ENCODE data around the gene TECPR2. TPM values are rescaled to one million over a fixed set of nuclear protein-coding genes. Genes with fewer than 3 reads are reported as not detected.

The TECPR2 gene
- polyA plus RNA-seq, 1 donor (not counting 4 experiments of a cell fraction or from before 2014, with no cell fraction given) = 8.3 TPM

- Histone ChIP-seq H3K9me1 (ENCODE audit: control insufficient read depth, extremely low read depth, insufficient read depth, low read length) (no peaks in the 10 kb centered on the region), H3K27ac (ENCODE audit: control insufficient read depth, insufficient read depth, low read length) (no peak overlapping the region), H3K9me3 (ENCODE audit: control insufficient read depth, low read depth, low read length) (no peaks in the 10 kb centered on the region), H3K9ac (ENCODE audit: control insufficient read depth, extremely low read depth, insufficient read depth, low read length) (no peak overlapping the region), H3K4me1 (ENCODE audit: control insufficient read depth, extremely low read depth, insufficient read depth, low read length) (no peaks in the 10 kb centered on the region), H3K79me2 (ENCODE audit: control insufficient read depth, insufficient read depth, low read length) (no peaks in the 10 kb centered on the region), H4K20me1 (ENCODE audit: control insufficient read depth, extremely low read depth, insufficient read depth, low read length) (no peaks in the 10 kb centered on the region), H2AFZ (ENCODE audit: control insufficient read depth, low read length) (no peak overlapping the region), H3K4me3 (ENCODE audit: control insufficient read depth in 2 of 3, extremely low read depth in 1 of 3, insufficient read depth in 2 of 3, low read depth in 1 of 3, low read length in 3 of 3) (no peak overlapping the region), H3K4me2 (ENCODE audit: control insufficient read depth, extremely low read depth, insufficient read depth, low read depth, low read length) (no peak overlapping the region), H3K27me3 (ENCODE audit: control insufficient read depth, extremely low read depth, insufficient read depth, low read length) (no peaks in the 10 kb centered on the region), H3K36me3 (ENCODE audit: control insufficient read depth in 2 of 2, extremely low read depth in 1 of 2, insufficient read depth in 2 of 2, low read length in 2 of 2) (peaks cover 17 to 20% of the 10 kb centered on the region in 2 experiments)
- dilution Hi-C loops (cut with MboI; ENCODE audit: extremely low pct_ligation_motif_present, low sequenced_read_pairs) = no loop called here
- DNase-seq (ENCODE audit: low read depth, low spot score) (no peak), FAIRE-seq (no peak)
- no peak for TF ChIP-seq EZH2 (IDR thresholded peaks at IDR 0.05; ENCODE audit: low read length)
- TF ChIP-seq, protein P1, sequence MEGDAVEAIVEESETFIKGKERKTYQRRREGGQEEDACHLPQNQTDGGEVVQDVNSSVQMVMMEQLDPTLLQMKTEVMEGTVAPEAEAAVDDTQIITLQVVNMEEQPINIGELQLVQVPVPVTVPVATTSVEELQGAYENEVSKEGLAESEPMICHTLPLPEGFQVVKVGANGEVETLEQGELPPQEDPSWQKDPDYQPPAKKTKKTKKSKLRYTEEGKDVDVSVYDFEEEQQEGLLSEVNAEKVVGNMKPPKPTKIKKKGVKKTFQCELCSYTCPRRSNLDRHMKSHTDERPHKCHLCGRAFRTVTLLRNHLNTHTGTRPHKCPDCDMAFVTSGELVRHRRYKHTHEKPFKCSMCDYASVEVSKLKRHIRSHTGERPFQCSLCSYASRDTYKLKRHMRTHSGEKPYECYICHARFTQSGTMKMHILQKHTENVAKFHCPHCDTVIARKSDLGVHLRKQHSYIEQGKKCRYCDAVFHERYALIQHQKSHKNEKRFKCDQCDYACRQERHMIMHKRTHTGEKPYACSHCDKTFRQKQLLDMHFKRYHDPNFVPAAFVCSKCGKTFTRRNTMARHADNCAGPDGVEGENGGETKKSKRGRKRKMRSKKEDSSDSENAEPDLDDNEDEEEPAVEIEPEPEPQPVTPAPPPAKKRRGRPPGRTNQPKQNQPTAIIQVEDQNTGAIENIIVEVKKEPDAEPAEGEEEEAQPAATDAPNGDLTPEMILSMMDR (optimal IDR thresholded peaks at IDR 0.05 in 1 of 3, IDR thresholded peaks at IDR 0.05 in 1 of 3, conservative IDR thresholded peaks at IDR 0.05 in 1 of 3; ENCODE audit: extremely low read depth in 1 of 3, insufficient read depth in 2 of 3, low read length in 3 of 3) = no peak
Measured at GRCh38 chr14:102344084-102344483, 18.7 kb upstream of the TECPR2 start.

DNA sequence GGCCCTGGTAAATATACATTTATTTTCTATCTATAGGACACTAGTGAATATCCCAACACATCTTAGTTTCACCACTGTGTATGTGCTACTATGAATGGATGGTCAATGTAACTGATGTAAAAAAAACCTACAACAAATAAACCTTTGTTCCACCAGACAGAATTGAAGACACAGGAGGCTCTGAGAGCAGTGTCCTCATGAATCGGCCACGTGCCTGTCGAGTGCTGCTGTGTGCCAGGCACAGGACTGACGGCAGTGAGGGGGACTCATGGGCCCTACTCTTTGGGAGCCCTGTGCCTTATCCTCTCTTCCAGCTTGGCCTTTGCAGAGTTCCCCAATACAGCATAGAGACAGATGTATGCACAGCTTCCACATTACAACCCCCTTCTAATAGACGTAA lies 18.3 kb upstream of the TECPR2 start:
- Histone ChIP-seq H3K27ac (ENCODE audit: control insufficient read depth, insufficient read depth, low read length) (no peak overlapping the region), H3K9me1 (ENCODE audit: control insufficient read depth, extremely low read depth, insufficient read depth, low read length) (no peaks in the 10 kb centered on the region), H3K4me2 (ENCODE audit: control insufficient read depth, extremely low read depth, insufficient read depth, low read depth, low read length) (no peak overlapping the region), H3K9ac (ENCODE audit: control insufficient read depth, extremely low read depth, insufficient read depth, low read length) (no peak overlapping the region), H3K27me3 (ENCODE audit: control insufficient read depth, extremely low read depth, insufficient read depth, low read length) (no peaks in the 10 kb centered on the region), H3K9me3 (ENCODE audit: control insufficient read depth, low read depth, low read length) (no peaks in the 10 kb centered on the region), H3K4me3 (ENCODE audit: control insufficient read depth in 2 of 3, extremely low read depth in 1 of 3, insufficient read depth in 2 of 3, low read depth in 1 of 3, low read length in 3 of 3) (no peak overlapping the region), H4K20me1 (ENCODE audit: control insufficient read depth, extremely low read depth, insufficient read depth, low read length) (no peaks in the 10 kb centered on the region), H2AFZ (ENCODE audit: control insufficient read depth, low read length) (no peak overlapping the region), H3K4me1 (ENCODE audit: control insufficient read depth, extremely low read depth, insufficient read depth, low read length) (no peaks in the 10 kb centered on the region), H3K36me3 (ENCODE audit: control insufficient read depth in 2 of 2, extremely low read depth in 1 of 2, insufficient read depth in 2 of 2, low read length in 2 of 2) (peaks cover 17 to 20% of the 10 kb centered on the region in 2 experiments), H3K79me2 (ENCODE audit: control insufficient read depth, insufficient read depth, low read length) (no peaks in the 10 kb centered on the region)
- FAIRE-seq (no peak), DNase-seq (ENCODE audit: low read depth, low spot score) (no peak)
- TF ChIP-seq EZH2 (IDR thresholded peaks at IDR 0.05; ENCODE audit: low read length) = no peak
- TF ChIP-seq, protein P1 (optimal IDR thresholded peaks at IDR 0.05 in 1 of 3, IDR thresholded peaks at IDR 0.05 in 1 of 3, conservative IDR thresholded peaks at IDR 0.05 in 1 of 3; ENCODE audit: extremely low read depth in 1 of 3, insufficient read depth in 2 of 3, low read length in 3 of 3) = no peak
- dilution Hi-C loops (cut with MboI; ENCODE audit: extremely low pct_ligation_motif_present, low sequenced_read_pairs) = no loop called here
